Sigmoid colon (tissue), 7 donors: ENCODE measurements around the gene RABGAP1L. TPM values are rescaled to one million over a fixed set of nuclear protein-coding genes. Genes with fewer than 3 reads are reported as not detected.
"Not testable (repeated sequence)": the region's sequence is repeated elsewhere in the genome, so short reads cannot be mapped to it uniquely, and the experiment has no call there.

Source experiments
- DNase-seq: peaks from one replicate; pipeline ENCODE4 v3.0.0-alpha.2; 2019
- H3K27ac ChIP-seq, 4 donors: fragments of 200-600 bp; sonication (generic); one replicate each; pipeline ENCODE4 v1.5.1; 2016 to 2019; ENCODE audit warnings: mild to moderate bottlenecking in 1 of 4
- H3K27me3 ChIP-seq, 3 donors: fragments of 200-600 bp; sonication (generic); one replicate each; pipeline ENCODE4 v1.5.1; 2019; ENCODE audit warnings: mild to moderate bottlenecking in 1 of 3
- H3K36me3 ChIP-seq, 4 donors: fragments of 200-600 bp; sonication (generic); one replicate each; pipeline ENCODE4 v1.5.1; 2016 to 2019
- H3K4me1 ChIP-seq, 4 donors: fragments of 200-600 bp; sonication (generic); one replicate each; pipeline ENCODE4 v1.5.1; 2017 to 2019
- H3K4me3 ChIP-seq, 4 donors: fragments of 200-600 bp; sonication (generic); one replicate each; pipeline ENCODE4 v1.5.1; 2017 to 2019; ENCODE audit warnings: mild to moderate bottlenecking in 2 of 4, moderate library complexity in 1 of 4
- H3K9me3 ChIP-seq, 4 donors: fragments of 200-600 bp in 3 of 4; sonication (generic) in 3 of 4; one replicate each; pipeline versions ENCODE4 v1.5.1 to v1.6.1; 2013 to 2019
- CTCF ChIP-seq, 4 experiments: fragments of 450-650 bp in 3 of 4; fragments of 200-600 bp in 1 of 4; IDR thresholded peaks; one replicate each; pipeline ENCODE4 v1.5.1; 2016 to 2019; ENCODE audit warnings: antibody characterized with exemption in 4 of 4, mild to moderate bottlenecking in 3 of 4, moderate library complexity in 2 of 4
- EP300 ChIP-seq, 4 donors: sonication (generic); formaldehyde crosslinking; IDR thresholded peaks; one replicate each; pipeline ENCODE4 v1.6.1; 2017; ENCODE audit warnings: antibody characterized with exemption in 4 of 4
- POLR2A ChIP-seq, 2 donors: fragments of 450-650 bp; IDR thresholded peaks; one replicate each; pipeline ENCODE4 v1.6.1; 2016; ENCODE audit warnings: antibody characterized with exemption in 2 of 2, mild to moderate bottlenecking in 2 of 2, moderate library complexity in 2 of 2
- POLR2AphosphoS5 ChIP-seq, 4 donors: sonication (generic); formaldehyde crosslinking; IDR thresholded peaks; one replicate each; pipeline ENCODE4 v1.6.1; 2017; ENCODE audit warnings: antibody characterized with exemption in 4 of 4
- WGBS, 2 donors: extraction: QIAGEN DNeasy Blood & Tissue Kit; methylation state at CpG; one replicate each; pipeline ENCODE4 v1.1.7; 2013; 5-methylcytosine and 5-hydroxymethylcytosine counted together
- intact Hi-C: fragments of 100-400 bp; cut with DNase I; formaldehyde crosslinking; loops from one replicate; pipeline ENCODE4 v1.15.1; 2023
- polyA plus RNA-seq, 3 donors: library from polyadenylated mRNA; stranded (reverse); fragments of 200-250 nt; gene quantifications; one replicate each; pipeline ENCODE4 v1.2.3, GENCODE V29; 2013
- total RNA-seq, 4 donors: library from RNA; depleted of rRNA; stranded (reverse); fragments of >200 nt; gene quantifications; one replicate each; pipeline ENCODE4 v1.1.0, GENCODE V29; 2016
- donor health status: healthy with polysubstance abuse.
- donor health status: Bipolar disorder and iron deficiency.
- donor health status: healthy.

Gene RABGAP1L
- total and polyA plus RNA-seq, 7 donors: 25.2 to 42.9 (median 35.4) TPM

- Histone ChIP-seq H3K27me3 (no peaks in the 10 kb centered on the region), H3K4me3 (no peak overlapping the region), H3K9me3 (no peaks in the 10 kb centered on the region), H3K27ac (no peak overlapping the region), H3K4me1 (no peaks in the 10 kb centered on the region), H3K36me3 (no peaks in the 10 kb centered on the region)
- TF ChIP-seq EP300 (IDR thresholded peaks at IDR 0.05) (no peak), POLR2AphosphoS5 (IDR thresholded peaks at IDR 0.05) (no peak), POLR2A (IDR thresholded peaks at IDR 0.05) (no peak), CTCF (IDR thresholded peaks at IDR 0.05) (no peak)
- 31 to 71% methylated on average over 1 of the region's 1 CpG for WGBS, 2 donors
- DNase-seq: no peak
- intact Hi-C loops: no loop called here
Observed at GRCh38 chr1:174605198-174605597, 445.9 kb downstream of the RABGAP1L start.

GRCh38 chr1:174606471-174606870 lies 447.2 kb downstream of the RABGAP1L start:
- no peaks in the 10 kb centered on the region for H3K27me3 ChIP-seq
- H3K4me3 ChIP-seq: no peak overlapping the region
- H3K36me3 ChIP-seq: no peaks in the 10 kb centered on the region
- H3K27ac ChIP-seq: no peak overlapping the region
- TF ChIP-seq POLR2A (IDR thresholded peaks at IDR 0.05) (no peak), EP300 (IDR thresholded peaks at IDR 0.05) (no peak), CTCF (IDR thresholded peaks at IDR 0.05) (no peak), POLR2AphosphoS5 (IDR thresholded peaks at IDR 0.05) (no peak)
- intact Hi-C loops: no loop called here
- DNase-seq: no peak
- H3K9me3 ChIP-seq: no peaks in the 10 kb centered on the region
- 92 to 93% methylated on average over 2 of the region's 2 CpGs for WGBS, 2 donors
- no peaks in the 10 kb centered on the region for H3K4me1 ChIP-seq

GRCh38 chr1:174617905-174618304 lies 458.6 kb downstream of the RABGAP1L start:
- intact Hi-C loops, DNase-seq: not testable (repeated sequence)

DNA sequence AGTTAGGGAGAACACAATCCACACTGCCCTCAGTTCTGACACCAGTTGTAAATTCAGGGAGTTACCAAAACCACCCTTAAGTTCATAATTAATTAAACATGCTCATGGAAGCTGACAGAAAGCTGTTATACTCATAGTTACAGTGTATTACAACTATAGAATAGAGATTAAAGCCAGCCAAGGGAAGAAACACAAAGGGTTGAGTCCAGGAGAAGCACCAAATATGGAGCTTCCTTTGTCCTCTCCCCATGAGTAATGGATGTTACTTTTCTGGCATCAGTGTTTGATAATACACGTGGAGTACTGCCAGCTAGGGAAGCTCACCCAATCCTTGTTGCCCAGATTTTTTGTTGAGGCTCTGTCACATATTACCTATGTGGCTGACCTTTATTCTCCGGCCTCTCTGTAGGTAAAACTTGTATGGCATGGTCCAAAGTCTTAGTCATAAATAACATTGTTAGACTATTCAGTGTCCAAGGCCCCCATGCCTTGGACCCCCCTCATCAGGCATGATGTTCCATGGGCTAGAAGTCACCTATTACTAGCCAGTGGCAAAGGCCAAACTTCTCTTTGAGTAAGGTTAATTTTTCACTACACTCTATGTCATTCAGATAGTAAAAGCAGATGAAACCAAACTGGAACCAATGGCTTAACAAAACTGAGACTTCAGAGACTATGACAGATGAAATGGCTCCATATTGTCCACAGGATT lies 464.2 kb downstream of the RABGAP1L start:
- TF ChIP-seq EP300 (IDR thresholded peaks at IDR 0.05) (no peak), POLR2A (IDR thresholded peaks at IDR 0.05) (no peak), POLR2AphosphoS5 (IDR thresholded peaks at IDR 0.05) (no peak), CTCF (IDR thresholded peaks at IDR 0.05) (no peak)
- WGBS, 2 donors: 53 to 71% methylated on average over 2 of the region's 2 CpGs
- H3K9me3 ChIP-seq: no peaks in the 10 kb centered on the region
- no peak for DNase-seq
- no peaks in the 10 kb centered on the region for H3K27me3 ChIP-seq
- H3K36me3 ChIP-seq: no peaks in the 10 kb centered on the region
- no peak overlapping the region for H3K27ac ChIP-seq
- H3K4me1 ChIP-seq: no peaks in the 10 kb centered on the region
- H3K4me3 ChIP-seq: no peak overlapping the region
- intact Hi-C loops: no loop called here

More at GRCh38 chr1:174617905-174618304, 458.6 kb downstream of the RABGAP1L start:
- H3K9me3 ChIP-seq, H3K4me1 ChIP-seq, H3K4me3 ChIP-seq, H3K27ac ChIP-seq, H3K27me3 ChIP-seq, H3K36me3 ChIP-seq: not testable (repeated sequence)
- WGBS, 2 donors: 95 to 98% methylated on average over 12 of the region's 12 CpGs

- Histone ChIP-seq H3K9me3 (no peaks in the 10 kb centered on the region), H3K27ac (no peak overlapping the region), H3K4me1 (no peaks in the 10 kb centered on the region), H3K36me3 (no peaks in the 10 kb centered on the region), H3K27me3 (no peaks in the 10 kb centered on the region), H3K4me3 (no peak overlapping the region)
- 93 to 95% methylated on average over 6 of the region's 6 CpGs for WGBS, 2 donors
- TF ChIP-seq EP300 (IDR thresholded peaks at IDR 0.05) (no peak), POLR2AphosphoS5 (IDR thresholded peaks at IDR 0.05) (no peak), POLR2A (IDR thresholded peaks at IDR 0.05) (no peak), CTCF (IDR thresholded peaks at IDR 0.05) (no peak)
- intact Hi-C loops: no loop called here
- no peak for DNase-seq
Observed at GRCh38 chr1:174626031-174627025, 467.0 kb downstream of the RABGAP1L start.
